ENCODE data around the gene PIEZO1. TPM values are rescaled to one million over a fixed set of nuclear protein-coding genes. Genes with fewer than 3 reads are reported as not detected.
A peak's percentile ranks its signal among the peaks of the same experiment; 100 is the strongest.

Gene PIEZO1
- total and polyA plus RNA-seq, 9 of the 15 experiments (the other 6 are each of a cell fraction or from before 2014, with no cell fraction given) = 3.6 to 432 (median 131) TPM

GRCh38 chr16:88773812-88774291 is 11.2 kb downstream of the PIEZO1 start:
- intact Hi-C loops (cut with micrococcal nuclease) = loop anchor here (1.0 to 5.0 kb wide), 3 partner anchors 9 to 87 kb away; partner anchors contain the start of gene SNAI3
- Histone ChIP-seq H3K9me1 (ENCODE audit: control insufficient read depth, insufficient read depth, low read length) (peaks cover 1% of the 10 kb centered on the region), H3K36me3 (ENCODE audit: control insufficient read depth, insufficient read depth, low read length) (peaks cover 67% of the 10 kb centered on the region), H4K20me1 (replicated peaks; ENCODE audit: control insufficient read depth, insufficient read depth, low read length) (peaks cover 9% of the 10 kb centered on the region), H3K27me3 (ENCODE audit: control insufficient read depth in 2 of 2, insufficient read depth in 2 of 2, low read length in 2 of 2) (no peaks in the 10 kb centered on the region), H3K4me3 (peak overlapping the region; percentile 26), H3K9me3 (replicated peaks; ENCODE audit: control insufficient read depth, insufficient read depth, low read depth, low read length) (no peaks in the 10 kb centered on the region), H3K79me2 (ENCODE audit: control insufficient read depth, insufficient read depth, low read length) (peaks cover 99% of the 10 kb centered on the region), H3K4me2 (ENCODE audit: insufficient read depth, low read length) (peak overlapping the region; percentile 82), H3K9ac (ENCODE audit: insufficient read depth in 1 of 2, low read depth in 2 of 2, low read length in 2 of 2) (peak overlapping the region; percentile 75 to 91), H3K4me1 (replicated peaks in 1 of 2; ENCODE audit: control insufficient read depth in 2 of 2, insufficient read depth in 2 of 2, low read length in 2 of 2) (peaks cover 62 to 99% of the 10 kb centered on the region in 2 experiments), H2AFZ (ENCODE audit: low read depth, low read length) (no peak overlapping the region), H3K27ac (ENCODE audit: extremely low read depth, low read depth, low read length) (peak overlapping the region; percentile 87)
- DNase-seq (ENCODE audit: extremely low read depth in 1 of 4, low spot score in 3 of 4) = peak; percentile 86 to 100 (median 92)
- ATAC-seq = peak; percentile 71
- FAIRE-seq = peak; percentile 99
- no TSS peak for BruUV-seq (replicated peaks)
- in situ Hi-C loops (cut with MboI) = no loop called here
- POLR2A ChIA-PET = interaction anchor here (0.6 to 7.2 kb wide), 18 partner anchors 8 to 883 kb away, joined by 3 to 124 read pairs (median 5); partner anchors contain the start of gene PIEZO1
- CTCF ChIA-PET (ENCODE audit: low intra/inter-chr PET ratio) = interaction anchor here (0.9 kb wide), 1 partner anchor 36 kb away, joined by 4 read pairs; no protein-coding TSS in a partner anchor
- 0% methylated on average over 12 of the region's 12 CpGs for WGBS (ENCODE audit: insufficient coverage, low coverage, missing lambda C conversion rate)
- TF ChIP-seq ARNT (IDR thresholded peaks at IDR 0.05) (peak; percentile 72 to 74; a peak in 2 of 4 replicates), NR2C2 (CRISPR knock-in tag; IDR thresholded peaks at IDR 0.05) (0 out of 2 replicates have a peak, but pooled peaks have one; percentile 59), NR2C2 (tag; IDR thresholded peaks at IDR 0.05) (peak; percentile 48; the same call in 1 of the 2 replicates), TFE3 (CRISPR knock-in tag; IDR thresholded peaks at IDR 0.05) (peak; percentile 43), FOXJ2 (tag; IDR thresholded peaks at IDR 0.05) (peak; percentile 66; the same call in 1 of the 2 replicates), ZBTB9 (CRISPR knock-in tag; IDR thresholded peaks at IDR 0.05) (peak; percentile 91; the same call in 1 of the 2 replicates), PTBP1 (IDR thresholded peaks at IDR 0.05; ENCODE audit: low read depth, low read length) (peak; percentile 84; the same call in 1 of the 2 replicates), DPF2 (IDR thresholded peaks at IDR 0.05) (peak; percentile 97), E2F6 (IDR thresholded peaks at IDR 0.05; ENCODE audit: borderline replicate concordance in 1 of 2, extremely low read depth in 1 of 2, insufficient read depth in 1 of 2, insufficient read length in 1 of 2, low read depth in 1 of 2, low read length in 1 of 2, poor library complexity in 1 of 2, severe bottlenecking in 1 of 2) (peak; percentile 65 to 85), NR3C1 (CRISPR knock-in tag; IDR thresholded peaks at IDR 0.05) (no peak), RCOR1 (IDR thresholded peaks at IDR 0.05; ENCODE audit: borderline replicate concordance in 1 of 2, low read depth in 2 of 2, low read length in 2 of 2) (peak; percentile 77 to 95; a peak in 3 of 4 replicates), BRF1 (IDR thresholded peaks at IDR 0.05; ENCODE audit: borderline replicate concordance, extremely low read depth, insufficient read length) (no peak), THAP12 (CRISPR knock-in tag; IDR thresholded peaks at IDR 0.05) (peak; percentile 81), TAF15 (IDR thresholded peaks at IDR 0.05; ENCODE audit: low read depth, low read length) (no peak), EP300 (IDR thresholded peaks at IDR 0.05; ENCODE audit: low read length) (peak; percentile 94), ZKSCAN1 (IDR thresholded peaks at IDR 0.05; ENCODE audit: low read depth, low read length) (peak; percentile 87)
